ENCODE results near the gene IFNG-AS1. TPM values are rescaled to one million over a fixed set of nuclear protein-coding genes. Genes with fewer than 3 reads are reported as not detected.

IFNG-AS1 gene
- total RNA-seq, 1 donor from 2014 or later, result not detected

- H3K27me3 Mint-ChIP-seq (ENCODE audit: unreplicated experiment), result peaks cover 2% of the 10 kb centered on the region
- no peaks in the 10 kb centered on the region for H3K4me1 Mint-ChIP-seq (ENCODE audit: low read depth, unreplicated experiment)
- DNase-seq, result no peak
- H3K9me3 Mint-ChIP-seq (ENCODE audit: unreplicated experiment), result peaks cover 8% of the 10 kb centered on the region
- no peak overlapping the region for H3K27ac Mint-ChIP-seq (ENCODE audit: unreplicated experiment)
- H3K36me3 Mint-ChIP-seq (ENCODE audit: unreplicated experiment), result peaks cover 12% of the 10 kb centered on the region
- TF ChIP-seq, protein P1, sequence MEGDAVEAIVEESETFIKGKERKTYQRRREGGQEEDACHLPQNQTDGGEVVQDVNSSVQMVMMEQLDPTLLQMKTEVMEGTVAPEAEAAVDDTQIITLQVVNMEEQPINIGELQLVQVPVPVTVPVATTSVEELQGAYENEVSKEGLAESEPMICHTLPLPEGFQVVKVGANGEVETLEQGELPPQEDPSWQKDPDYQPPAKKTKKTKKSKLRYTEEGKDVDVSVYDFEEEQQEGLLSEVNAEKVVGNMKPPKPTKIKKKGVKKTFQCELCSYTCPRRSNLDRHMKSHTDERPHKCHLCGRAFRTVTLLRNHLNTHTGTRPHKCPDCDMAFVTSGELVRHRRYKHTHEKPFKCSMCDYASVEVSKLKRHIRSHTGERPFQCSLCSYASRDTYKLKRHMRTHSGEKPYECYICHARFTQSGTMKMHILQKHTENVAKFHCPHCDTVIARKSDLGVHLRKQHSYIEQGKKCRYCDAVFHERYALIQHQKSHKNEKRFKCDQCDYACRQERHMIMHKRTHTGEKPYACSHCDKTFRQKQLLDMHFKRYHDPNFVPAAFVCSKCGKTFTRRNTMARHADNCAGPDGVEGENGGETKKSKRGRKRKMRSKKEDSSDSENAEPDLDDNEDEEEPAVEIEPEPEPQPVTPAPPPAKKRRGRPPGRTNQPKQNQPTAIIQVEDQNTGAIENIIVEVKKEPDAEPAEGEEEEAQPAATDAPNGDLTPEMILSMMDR (IDR thresholded peaks at IDR 0.05; ENCODE audit: partially characterized antibody, unreplicated experiment), result no peak
- H3K4me3 Mint-ChIP-seq (ENCODE audit: unreplicated experiment), result no peak overlapping the region
Observed at GRCh38 chr12:68065687-68066086, 76.4 kb downstream of the IFNG-AS1 start.

- DNase-seq, result no peak
- no peaks in the 10 kb centered on the region for H3K4me1 Mint-ChIP-seq (ENCODE audit: low read depth, unreplicated experiment)
- H3K27ac Mint-ChIP-seq (ENCODE audit: unreplicated experiment), result no peak overlapping the region
Observed at GRCh38 chr12:68067762-68068376, 78.6 kb downstream of the IFNG-AS1 start.

GRCh38 chr12:68069275-68069674 is 80.0 kb downstream of the IFNG-AS1 start:
- DNase-seq, result no peak
- Mint-ChIP-seq H3K27me3 (ENCODE audit: unreplicated experiment) (peaks cover 2% of the 10 kb centered on the region), H3K27ac (ENCODE audit: unreplicated experiment) (no peak overlapping the region), H3K4me3 (ENCODE audit: unreplicated experiment) (no peak overlapping the region), H3K36me3 (ENCODE audit: unreplicated experiment) (peaks cover 4% of the 10 kb centered on the region), H3K4me1 (ENCODE audit: low read depth, unreplicated experiment) (no peaks in the 10 kb centered on the region), H3K9me3 (ENCODE audit: unreplicated experiment) (peaks cover 6% of the 10 kb centered on the region)
- TF ChIP-seq, protein P1 (IDR thresholded peaks at IDR 0.05; ENCODE audit: partially characterized antibody, unreplicated experiment), result no peak

More at GRCh38 chr12:68067762-68068376, 78.6 kb downstream of the IFNG-AS1 start:
- peaks cover 4% of the 10 kb centered on the region for H3K36me3 Mint-ChIP-seq (ENCODE audit: unreplicated experiment)
- TF ChIP-seq, protein P1 (IDR thresholded peaks at IDR 0.05; ENCODE audit: partially characterized antibody, unreplicated experiment), result no peak
- no peak overlapping the region for H3K4me3 Mint-ChIP-seq (ENCODE audit: unreplicated experiment)
- peaks cover 6% of the 10 kb centered on the region for H3K9me3 Mint-ChIP-seq (ENCODE audit: unreplicated experiment)
- peaks cover 2% of the 10 kb centered on the region for H3K27me3 Mint-ChIP-seq (ENCODE audit: unreplicated experiment)

Other genes starting within 250 kb of the IFNG-AS1 start
- not detected for gene IFNG, start 170.3 kb downstream of the IFNG-AS1 start, total RNA-seq (ENCODE audit: unreplicated experiment)
- gene IL26, start 236.4 kb downstream of the IFNG-AS1 start, total RNA-seq (ENCODE audit: unreplicated experiment), result not detected